HG03095 (cell line): ENCODE results near the gene ATP6V0E1.
A peak's percentile ranks its signal among the peaks of the same experiment; 100 is the strongest.
"Not testable (repeated sequence)": the region's sequence is repeated elsewhere in the genome, so short reads cannot be mapped to it uniquely, and the experiment has no call there.

ENCODE experiments used
- ATAC-seq: cut with Tn5 transposase; IDR thresholded peaks from one replicate; pipeline ENCODE4 v1.9.1; 2021; ENCODE audit warnings: moderate library complexity; ENCODE audit not compliant: unreplicated experiment

ATP6V0E1 gene

DNA sequence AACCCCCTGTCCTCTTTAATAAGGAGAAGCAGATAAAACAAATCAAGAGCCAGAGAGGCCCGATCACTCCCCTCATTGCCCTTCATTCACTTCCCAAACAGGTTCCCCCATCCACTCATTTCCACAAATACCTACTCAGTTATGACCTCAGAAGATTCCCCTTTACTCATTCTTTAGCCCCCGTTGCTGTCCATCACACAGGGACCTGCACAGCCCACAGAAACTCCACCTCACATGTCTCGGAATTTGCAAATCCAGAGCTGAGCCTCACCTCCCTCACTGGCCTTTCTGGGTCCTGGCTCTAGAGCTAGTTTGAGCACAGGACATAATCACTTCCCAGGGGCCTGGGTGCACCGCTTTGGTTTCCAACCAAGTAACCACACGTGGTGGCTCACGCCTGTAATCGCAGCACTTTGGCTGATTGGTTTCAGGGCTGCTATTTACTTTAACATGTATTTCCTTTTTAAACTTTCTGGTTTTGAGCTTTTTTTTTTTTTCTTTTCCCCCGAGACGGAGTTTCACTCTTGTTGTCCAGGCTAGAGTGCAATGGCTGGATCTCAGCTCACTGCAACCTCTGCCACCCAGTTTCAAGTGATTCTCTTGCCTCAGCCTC lies 17.8 kb downstream of the ATP6V0E1 start:
- peak; percentile 85 for ATAC-seq

DNA sequence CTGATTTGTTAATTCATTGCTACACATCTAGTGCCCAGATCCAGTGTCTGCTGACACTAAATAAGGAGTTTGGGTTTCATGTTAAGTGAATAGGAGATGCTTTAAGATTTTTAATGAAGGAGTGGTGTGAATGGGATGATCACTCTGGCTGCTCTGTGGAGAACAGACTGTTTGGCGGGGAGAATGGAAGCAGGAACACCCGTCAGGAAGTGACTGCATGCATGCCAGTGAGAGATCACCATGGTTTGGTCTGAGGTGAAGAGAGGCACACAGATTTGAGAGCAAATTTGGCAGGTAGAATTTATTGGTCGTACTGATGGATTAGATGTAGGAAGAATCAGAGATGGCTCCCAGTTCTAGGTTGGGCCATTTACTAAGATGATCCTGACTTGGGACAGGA lies 19.8 kb downstream of the ATP6V0E1 start:
- no peak for ATAC-seq

DNA sequence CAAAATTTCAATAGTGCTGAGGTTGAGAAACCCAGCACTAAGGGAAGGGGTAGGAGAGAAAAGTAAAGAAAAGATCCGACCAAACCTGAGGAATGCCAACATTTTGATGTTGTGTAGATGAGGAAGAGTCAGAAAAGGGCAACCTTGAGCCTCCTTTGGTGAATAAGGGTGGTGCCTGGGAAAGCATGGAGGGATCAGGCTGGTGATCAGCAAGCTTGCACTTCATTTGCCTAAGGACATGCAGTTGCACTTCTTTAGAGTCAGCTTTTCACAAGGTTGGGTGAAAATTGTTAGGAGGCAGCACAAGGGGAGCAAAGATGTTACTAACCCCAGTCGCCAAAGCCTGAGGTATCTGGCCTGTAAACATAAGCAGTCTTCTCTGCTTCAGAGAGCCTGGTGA lies 20.4 kb downstream of the ATP6V0E1 start:
- no peak for ATAC-seq

DNA sequence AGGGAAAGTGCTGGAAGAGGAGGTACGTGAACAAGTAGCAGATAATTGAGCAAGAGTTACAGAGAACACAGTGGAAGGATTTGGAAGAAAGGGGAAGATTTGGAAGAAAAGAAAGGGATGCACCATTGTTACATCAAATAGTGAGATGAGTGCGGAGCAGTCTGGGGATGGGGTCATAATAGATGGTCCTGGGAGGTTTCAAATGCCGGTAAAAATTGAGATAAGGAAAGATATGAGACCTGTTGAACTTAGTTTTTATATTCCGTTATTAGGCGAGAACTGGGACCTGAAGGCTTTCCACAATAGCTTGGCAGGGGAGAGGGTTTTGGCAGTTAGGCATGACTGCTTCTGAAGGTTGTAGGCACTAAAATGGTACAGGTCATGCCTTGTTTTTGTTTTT lies 20.9 kb downstream of the ATP6V0E1 start:
- ATAC-seq: no peak

DNA sequence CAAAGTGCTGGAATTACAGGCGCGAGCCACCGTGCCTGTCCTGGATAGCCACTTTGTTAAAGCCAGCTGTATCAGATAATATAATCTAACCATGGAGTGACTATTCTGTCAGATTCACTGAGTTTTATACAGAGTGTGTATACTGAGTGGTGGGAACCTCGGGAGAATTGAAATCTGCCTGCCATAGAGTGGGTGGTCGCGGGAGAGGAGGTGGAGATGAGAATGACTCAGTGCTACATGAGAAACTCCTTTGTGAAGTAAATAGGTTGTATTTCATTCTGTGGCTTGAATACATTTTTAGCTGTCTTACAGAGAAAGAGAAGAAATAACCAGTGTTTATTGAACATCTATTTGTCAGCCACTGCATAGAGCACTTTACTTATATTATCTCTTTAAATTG lies 26.4 kb downstream of the ATP6V0E1 start:
- ATAC-seq: no peak

DNA sequence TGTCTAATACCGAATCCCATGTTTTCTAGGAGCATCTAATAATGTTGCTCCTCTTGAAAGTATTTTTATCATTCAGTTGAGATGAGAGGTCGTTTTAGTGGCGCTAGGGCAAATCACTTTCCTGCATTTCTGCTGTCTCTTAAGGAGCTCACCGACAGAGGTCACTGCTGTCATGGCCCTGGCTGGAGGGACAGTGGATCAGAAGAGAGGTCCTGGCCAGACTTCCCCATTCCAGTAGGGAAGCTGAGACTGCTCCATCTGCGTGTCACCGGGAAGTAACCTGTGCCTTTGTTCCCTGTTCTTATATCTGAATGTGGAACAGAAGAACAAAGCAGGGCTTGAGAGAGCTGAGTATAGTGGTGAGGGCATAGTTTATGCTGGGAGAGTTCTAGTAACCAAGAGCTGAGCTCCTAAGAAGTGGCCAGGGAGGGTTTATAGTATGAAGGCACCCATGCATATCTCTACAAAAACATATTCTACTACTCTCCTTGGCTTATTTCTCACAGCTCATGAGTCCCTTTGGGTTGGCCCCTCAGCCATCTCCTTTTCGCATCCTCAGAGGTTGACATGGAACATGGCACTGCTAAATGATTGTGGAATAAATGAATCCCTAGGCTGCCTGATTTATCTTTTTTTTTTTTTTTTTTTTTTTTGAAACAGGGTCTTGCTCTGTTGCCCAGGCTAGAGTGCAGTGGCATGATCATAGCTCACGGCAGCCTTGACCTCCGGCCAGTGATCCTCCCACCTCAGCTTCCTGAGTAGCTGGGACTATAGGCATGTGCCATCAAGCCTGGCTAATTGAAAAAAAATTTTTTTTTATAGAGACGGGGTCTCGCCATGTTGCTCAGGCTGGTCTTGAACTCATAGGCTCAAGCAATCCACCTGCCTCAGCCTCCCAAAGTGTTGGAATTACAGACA lies 27.2 kb downstream of the ATP6V0E1 start:
- ATAC-seq: no peak

DNA sequence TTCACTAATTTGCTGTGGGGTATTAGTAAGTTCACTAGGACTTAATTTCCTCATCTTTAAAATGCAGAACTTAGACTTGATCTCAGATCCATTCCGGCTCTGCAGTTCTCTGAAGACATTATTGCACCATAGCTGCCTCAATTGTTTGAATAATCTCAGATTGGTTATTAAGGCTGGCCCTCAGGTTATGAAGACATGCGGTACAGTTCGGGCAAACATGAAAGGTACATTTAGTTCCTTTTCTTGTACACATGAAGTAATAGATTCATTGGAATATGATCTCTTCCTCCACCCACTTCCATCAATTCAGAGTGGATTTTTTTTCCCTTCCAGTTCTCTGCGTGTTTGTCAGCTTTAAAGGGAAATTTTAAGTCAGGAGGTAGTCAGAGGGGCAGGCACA lies 28.0 kb downstream of the ATP6V0E1 start:
- ATAC-seq: no peak

DNA sequence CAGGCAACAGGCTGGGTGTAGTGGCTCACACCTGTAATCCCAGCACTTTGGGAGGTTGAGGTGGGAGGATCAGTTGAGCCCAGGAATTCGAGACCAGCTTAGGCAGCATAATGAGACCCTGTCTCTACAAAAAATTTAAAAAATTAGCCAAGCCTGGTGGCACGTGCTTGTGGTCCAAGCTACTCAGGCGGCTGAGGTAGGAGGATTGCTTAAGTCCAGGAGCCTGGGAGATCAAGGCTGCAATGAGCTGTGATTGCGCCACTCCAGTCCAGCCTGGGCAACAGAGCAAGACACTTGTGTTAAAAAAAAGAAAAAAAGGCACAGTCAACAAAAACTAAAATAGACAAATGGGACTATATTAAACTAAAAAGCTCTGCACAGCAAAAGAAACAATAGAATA lies 29.3 kb downstream of the ATP6V0E1 start:
- no peak for ATAC-seq

DNA sequence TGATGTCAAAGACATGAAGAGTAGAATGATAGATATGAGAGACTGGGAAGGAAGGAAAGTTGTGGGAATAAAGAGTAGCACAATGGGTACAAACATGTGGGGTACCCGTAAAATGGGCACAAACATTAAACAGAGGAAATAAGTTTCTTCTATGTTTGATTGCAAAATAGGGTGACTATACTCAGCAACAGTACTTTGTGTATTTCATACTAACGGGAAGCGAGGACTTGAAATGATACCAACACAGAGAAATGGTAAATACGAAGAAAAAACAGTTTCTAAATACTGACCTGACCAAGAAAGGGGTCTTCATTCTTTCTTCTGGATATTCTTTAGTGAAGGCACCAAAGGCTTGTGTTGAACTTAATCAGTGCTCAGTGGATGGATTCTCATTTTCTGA lies 31.1 kb downstream of the ATP6V0E1 start:
- ATAC-seq: no peak

DNA sequence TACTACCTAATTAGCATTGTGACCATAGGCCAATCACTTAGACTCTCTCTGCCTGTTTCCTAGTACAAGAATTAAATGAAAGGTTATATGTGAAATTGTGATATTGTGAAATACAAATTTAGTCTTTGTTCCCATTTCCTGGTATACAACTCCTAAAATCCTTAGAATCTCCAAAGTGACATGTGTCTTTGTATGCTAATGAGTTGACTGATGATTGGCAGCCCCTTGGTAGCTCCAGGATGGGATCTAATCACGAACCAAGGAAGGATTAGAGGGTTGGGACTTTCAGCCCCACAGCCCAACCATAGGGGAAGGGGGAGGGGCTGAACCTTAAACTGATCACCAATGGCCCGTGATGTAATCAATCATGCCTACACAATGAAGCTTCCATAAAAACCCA lies 31.6 kb downstream of the ATP6V0E1 start:
- ATAC-seq: no peak

DNA sequence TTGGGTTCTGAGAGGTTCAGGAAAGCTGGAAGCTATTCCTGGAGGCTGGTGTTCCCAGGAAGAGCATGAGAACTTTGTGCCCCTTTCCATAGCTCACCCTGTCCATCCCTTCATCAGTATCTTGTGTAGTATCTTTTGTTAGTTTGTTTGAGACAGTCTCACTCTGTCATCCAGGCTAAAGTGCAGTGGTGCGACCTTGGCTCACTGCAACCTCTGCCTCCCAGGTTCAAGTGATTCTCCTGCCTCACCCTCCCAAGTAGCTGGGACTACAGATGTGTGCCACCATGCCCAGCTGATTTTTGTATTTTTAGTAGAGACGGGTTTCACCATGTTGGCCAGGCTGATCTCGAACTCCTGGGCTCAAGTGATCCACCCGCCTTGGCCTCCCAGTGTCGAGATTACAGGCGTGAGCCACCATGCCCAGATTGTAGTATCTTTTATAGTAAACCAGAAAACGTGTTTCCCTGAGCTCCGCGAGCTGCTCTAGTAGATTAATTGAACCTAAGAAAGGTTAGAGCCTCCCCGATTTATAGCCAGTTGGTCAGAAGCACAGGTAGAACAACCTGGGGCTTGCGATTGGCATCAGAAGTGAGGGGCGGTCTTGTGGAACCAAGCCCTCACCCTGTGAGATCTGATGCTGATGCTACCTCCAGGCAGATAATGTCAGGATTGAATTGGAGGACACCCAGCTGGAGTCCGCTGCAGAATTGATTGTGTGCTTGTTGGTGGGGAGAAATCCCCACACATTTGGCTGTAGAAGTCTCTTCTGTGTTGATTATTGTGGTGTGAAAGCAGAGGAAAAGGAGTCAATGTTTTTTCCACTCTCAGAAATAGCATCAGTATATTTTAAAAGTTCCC lies 32.3 kb downstream of the ATP6V0E1 start:
- ATAC-seq: no peak

DNA sequence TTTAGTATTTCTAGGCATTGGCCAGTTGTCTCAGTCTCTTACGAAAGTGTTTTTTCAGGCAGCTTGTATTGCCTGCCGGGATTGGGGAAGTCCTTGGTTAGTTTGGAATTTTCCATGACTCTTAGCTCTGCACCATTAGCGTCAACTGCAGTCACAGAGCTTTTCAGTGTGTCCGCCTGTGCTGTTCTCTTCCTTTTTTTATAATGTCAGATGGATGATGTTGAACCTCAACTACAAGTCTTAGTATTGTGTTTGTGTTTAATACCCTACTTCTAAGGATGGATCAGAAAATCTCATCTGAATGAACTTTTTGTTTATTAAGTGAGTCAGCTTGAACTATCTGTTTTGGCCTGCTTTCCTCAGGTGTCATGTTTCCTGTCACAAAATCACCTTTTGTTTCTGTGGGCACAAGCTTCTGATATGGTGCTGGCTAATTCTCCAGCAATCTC lies 33.1 kb downstream of the ATP6V0E1 start:
- ATAC-seq: no peak

DNA sequence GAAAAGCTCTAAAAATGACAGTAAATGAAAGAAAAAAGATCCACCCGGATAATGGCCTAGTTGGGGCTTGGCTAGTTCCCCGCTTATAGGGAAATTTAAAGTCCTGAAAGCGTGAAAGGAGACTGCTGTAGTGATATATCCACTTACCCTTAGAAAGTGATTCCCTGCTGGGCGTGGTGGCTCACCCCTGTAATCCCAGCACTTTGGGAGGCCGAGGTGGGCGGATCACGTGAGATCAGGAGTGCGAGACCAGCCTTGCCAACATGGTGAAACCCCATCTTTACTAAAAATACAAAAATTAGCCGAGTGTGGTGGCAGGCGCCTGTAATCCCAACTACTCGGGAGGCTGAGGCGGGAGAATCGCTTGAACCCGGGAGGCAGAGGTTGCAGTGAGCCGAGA lies 33.5 kb downstream of the ATP6V0E1 start:
- not testable (repeated sequence) for ATAC-seq

DNA sequence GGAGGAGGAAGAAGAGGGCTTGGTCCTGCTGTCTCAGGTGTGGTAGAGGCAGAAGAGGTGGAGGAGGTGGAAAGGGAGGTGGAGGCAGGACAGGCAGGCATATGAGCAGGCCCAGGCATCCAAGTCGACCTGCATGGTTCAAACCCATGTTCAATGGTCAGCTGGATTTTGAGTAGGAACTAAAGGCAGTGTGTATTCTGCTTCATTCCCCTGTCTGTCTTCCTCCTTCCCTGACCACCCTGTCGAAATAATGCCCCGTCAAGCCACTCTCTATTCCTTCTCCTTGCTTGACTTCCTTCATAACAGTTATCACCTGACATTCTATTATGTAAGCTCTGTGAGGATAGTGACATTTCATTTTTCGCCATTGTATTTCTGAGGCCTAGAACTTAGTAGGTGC lies 34.8 kb downstream of the ATP6V0E1 start:
- ATAC-seq: no peak

DNA sequence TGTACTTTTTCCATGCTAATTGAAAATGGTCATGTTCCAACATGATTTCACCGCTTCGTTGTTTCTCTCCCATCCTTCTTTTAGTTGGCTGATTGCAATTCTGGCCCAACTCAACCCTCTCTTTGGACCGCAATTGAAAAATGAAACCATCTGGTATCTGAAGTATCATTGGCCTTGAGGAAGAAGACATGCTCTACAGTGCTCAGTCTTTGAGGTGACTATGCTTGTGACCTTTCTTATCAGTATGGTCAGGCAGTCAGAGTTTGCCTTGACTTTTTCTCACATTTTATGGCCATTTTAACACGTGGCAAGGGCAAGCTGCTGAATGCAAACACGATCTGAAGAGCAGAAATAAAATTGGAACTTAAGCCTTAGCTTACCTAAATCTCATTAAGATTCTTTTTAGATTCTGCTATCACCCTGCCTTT lies 36.6 kb downstream of the ATP6V0E1 start:
- no peak for ATAC-seq

DNA sequence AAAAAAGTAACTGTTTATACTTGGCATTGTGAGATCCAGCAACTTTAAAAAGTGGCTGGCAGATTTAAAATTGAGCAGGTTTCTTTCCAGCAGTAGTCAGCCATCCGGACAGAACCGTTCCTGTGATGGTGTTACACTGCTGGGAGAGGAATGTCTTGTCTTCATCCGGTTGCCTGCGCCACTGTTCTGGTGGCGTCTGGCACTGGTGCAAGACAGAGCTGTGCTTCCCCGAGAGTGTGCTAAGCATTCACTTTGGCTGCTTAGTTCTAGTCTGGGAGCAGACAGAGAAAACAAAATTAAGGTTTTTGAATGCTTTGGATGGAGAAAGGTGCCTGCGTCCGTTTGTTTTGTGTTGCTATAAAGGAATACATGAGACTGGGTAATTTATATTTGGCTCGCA lies 37.1 kb downstream of the ATP6V0E1 start:
- ATAC-seq: no peak

DNA sequence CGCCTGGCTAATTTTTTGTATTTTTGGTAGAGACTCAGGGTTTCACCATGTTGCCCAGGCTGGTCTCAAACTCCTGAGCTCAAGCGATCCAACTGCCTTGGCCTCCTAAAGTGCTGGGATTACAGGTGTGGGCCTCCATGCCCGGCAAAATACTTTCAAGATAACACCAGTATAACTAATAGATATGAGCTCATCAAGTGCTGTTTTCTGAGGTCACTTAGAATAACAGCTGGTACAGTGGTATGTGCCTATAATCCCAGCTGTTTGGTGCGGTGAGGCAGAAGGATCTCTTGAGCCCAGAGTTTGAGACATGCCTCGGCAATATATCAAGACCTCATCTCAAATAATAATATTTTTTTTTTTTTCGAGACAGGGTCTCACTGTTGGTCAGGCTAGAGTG lies 42.1 kb downstream of the ATP6V0E1 start:
- ATAC-seq: no peak

DNA sequence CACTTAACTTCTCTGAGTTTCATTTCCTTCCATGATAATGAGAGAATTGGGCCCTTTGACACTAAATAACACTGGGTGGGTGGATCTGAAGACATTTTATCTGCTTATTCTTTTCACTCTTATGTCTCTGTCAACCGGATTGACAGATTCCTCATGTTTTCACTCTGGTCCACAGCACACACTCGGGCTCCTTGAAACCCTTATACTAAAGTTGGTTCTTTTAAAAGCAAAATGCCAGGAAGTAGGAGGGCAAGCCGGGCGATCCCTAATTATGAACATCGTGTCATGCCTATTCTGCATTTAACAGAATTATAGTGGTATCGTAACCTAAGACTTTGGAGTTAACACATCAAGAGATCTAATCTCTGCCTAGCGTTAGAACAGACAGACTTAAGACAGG lies 44.3 kb downstream of the ATP6V0E1 start:
- ATAC-seq: no peak

DNA sequence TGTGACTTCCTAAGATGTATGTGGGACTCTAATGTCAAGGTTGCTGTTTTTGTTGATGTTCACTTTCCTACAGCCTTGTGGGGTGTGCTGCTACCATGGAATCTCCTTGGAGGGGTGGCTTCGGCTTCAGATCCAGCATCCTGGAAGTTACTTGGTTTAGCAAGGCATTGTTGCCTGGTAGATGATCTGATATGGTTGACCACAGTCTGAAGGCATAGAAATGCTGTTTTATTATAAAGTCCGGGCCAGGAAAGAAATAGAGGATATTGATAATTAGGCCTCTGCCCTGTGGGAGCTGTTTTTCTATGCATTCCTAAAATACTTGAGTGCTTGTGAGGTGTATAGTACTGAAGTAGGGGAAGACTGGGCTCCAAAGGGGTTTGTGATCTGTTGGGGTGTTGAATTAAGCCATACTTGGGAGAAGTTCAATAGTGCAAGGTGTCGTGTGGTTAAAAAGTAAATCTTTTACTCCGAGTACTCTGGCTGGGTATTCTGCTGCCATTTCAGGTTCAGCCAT lies 45.3 kb downstream of the ATP6V0E1 start:
- ATAC-seq: no peak

DNA sequence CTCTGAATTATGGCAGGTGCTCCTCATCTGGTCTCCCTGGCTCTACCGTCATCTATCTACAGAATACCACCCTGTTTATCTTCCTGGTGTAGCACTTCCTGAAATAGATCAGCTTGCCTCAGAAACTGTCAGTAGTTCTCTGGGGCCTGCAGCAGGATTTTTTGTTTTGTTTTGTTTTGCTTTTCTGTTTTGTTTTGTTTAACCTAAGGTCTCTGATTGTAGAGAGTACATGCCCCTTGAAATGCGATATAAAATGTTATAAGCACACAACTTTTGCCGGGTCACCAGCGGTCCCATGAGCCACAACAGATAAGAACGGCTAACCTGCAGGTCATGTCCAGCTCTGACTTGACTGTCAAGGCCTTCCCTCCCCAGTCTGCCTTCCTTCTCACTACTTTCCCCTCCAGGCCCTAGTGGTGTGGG lies 45.9 kb downstream of the ATP6V0E1 start:
- ATAC-seq: no peak

DNA sequence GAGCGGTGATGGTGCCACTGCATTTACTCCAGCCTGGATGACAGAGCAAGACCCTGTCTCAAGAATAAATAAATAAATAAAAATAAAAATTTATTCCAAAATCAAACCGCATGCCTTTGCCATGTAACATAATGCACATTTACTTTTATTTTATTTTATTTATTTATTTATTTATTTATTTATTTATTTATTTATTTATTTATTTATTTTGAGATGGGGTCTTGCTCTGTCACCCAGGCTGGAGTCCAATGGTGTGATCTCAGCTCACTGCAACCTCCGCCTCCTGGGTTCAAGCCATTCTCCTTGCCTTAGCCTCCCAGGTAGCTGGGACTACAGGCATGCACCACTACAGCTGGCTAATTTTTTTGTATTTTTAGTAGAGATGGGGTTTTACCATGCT lies 48.5 kb downstream of the ATP6V0E1 start:
- ATAC-seq: not testable (repeated sequence)
